Measurements from ENCODE around the gene AIM2.

The AIM2 gene

DNA sequence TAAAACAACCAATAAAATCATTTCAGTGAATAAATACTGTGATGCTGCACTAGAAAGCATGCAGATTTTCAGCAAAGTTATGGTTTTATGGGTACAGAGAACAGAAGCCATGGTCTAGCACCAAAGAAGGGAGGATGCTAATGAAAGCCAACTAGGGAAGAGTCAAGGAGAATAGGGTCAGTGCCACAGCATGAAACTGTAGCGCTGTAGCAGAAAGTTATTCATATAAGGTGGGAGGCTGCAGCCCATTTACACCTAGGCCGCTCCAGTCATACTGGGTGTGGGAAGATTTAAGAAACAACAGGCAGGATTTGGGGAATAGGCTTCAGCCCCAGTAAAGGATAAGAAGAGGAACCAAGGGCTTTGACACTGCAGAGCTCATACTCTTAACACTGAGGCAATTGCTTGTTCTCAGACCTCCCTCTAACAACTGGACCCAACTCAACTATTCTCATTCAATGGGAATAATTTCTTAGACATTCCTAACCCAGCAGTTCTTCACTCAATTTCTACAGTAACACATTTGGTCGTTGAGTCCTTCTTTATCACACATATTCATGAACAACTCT is 62.5 kb downstream of the AIM2 start:
- TF ChIP-seq, protein P1, sequence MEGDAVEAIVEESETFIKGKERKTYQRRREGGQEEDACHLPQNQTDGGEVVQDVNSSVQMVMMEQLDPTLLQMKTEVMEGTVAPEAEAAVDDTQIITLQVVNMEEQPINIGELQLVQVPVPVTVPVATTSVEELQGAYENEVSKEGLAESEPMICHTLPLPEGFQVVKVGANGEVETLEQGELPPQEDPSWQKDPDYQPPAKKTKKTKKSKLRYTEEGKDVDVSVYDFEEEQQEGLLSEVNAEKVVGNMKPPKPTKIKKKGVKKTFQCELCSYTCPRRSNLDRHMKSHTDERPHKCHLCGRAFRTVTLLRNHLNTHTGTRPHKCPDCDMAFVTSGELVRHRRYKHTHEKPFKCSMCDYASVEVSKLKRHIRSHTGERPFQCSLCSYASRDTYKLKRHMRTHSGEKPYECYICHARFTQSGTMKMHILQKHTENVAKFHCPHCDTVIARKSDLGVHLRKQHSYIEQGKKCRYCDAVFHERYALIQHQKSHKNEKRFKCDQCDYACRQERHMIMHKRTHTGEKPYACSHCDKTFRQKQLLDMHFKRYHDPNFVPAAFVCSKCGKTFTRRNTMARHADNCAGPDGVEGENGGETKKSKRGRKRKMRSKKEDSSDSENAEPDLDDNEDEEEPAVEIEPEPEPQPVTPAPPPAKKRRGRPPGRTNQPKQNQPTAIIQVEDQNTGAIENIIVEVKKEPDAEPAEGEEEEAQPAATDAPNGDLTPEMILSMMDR (IDR thresholded peaks at IDR 0.05; ENCODE audit: low read depth, low read length), result no peak
- no peak for DNase-seq (ENCODE audit: extremely low read depth, low read depth)

DNA sequence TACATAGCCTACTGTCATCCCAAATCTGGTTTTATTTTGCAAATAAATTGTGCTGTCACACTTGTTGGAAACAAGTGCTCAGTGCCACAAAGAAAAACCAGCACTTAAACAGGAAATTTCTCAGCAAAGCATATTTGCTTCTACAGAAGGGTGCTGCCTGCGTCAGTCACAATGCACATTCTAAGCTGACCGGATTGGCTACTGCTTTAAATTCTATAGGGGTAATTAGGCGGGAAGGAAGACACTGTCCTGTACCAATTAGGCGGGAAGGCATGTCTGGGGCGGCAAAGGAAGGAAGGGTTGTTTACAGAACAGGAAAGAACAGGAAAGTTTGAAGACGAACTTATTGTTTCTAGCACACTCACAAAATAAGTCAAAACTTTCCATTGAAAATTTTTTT is 64.1 kb downstream of the AIM2 start:
- DNase-seq (ENCODE audit: extremely low read depth, low read depth), result no peak
- TF ChIP-seq, protein P1 (IDR thresholded peaks at IDR 0.05; ENCODE audit: low read depth, low read length), result no peak
